Anterior cingulate cortex (tissue), 58 donors: ENCODE results near the gene PSD4.

Experiments used
- DNase-seq, 58 donors: peaks; one replicate each; lab custom pipeline; 2025; lab: John Stamatoyannopoulos, UW

The PSD4 gene

GRCh38 chr2:113173542-113174375 is at the start of gene PSD4:
TSS of gene PSD4 (plus strand) at chr2:113173971. CDS start at chr2:113182457, 8,486 bp downstream.
- peak in 6 of 58 donors; percentile 12 to 44 (median 20) for DNase-seq

- peak in 1 of 58 donors; percentile 15 for DNase-seq
These were observed 49.4 kb upstream of the PSD4 start for GRCh38 chr2:113124181-113124961.

GRCh38 chr2:113124984-113125855 is 48.6 kb upstream of the PSD4 start:
- no peak for DNase-seq

GRCh38 chr2:113126845-113127645 is 46.7 kb upstream of the PSD4 start, which contains the start of gene IL1RN:
TSS of gene IL1RN (plus strand) at chr2:113127598. CDS start at chr2:113127625, 27 bp downstream.
- peak in 2 of 58 donors; percentile 10 to 12 for DNase-seq

GRCh38 chr2:113127646-113128570 is 45.9 kb upstream of the PSD4 start:
- DNase-seq = no peak

- no peak for DNase-seq
These were observed 44.2 kb upstream of the PSD4 start for GRCh38 chr2:113129519-113130078.

- no peak for DNase-seq
These were observed 42.2 kb upstream of the PSD4 start for GRCh38 chr2:113131352-113132185.

GRCh38 chr2:113132414-113133021 is 41.3 kb upstream of the PSD4 start:
- no peak for DNase-seq

GRCh38 chr2:113133704-113134598 is 39.8 kb upstream of the PSD4 start:
- DNase-seq = no peak

GRCh38 chr2:113134717-113135116 is 39.1 kb upstream of the PSD4 start:
- DNase-seq = no peak

GRCh38 chr2:113135317-113135716 is 38.5 kb upstream of the PSD4 start:
- no peak for DNase-seq

GRCh38 chr2:113136828-113137775 is 36.7 kb upstream of the PSD4 start:
- peak in 7 of 58 donors; percentile 2 to 29 (median 7) for DNase-seq

- no peak for DNase-seq
These were observed 35.9 kb upstream of the PSD4 start for GRCh38 chr2:113137827-113138226.
